ENCODE data around the gene SUMO3.

SUMO3 gene

DNA sequence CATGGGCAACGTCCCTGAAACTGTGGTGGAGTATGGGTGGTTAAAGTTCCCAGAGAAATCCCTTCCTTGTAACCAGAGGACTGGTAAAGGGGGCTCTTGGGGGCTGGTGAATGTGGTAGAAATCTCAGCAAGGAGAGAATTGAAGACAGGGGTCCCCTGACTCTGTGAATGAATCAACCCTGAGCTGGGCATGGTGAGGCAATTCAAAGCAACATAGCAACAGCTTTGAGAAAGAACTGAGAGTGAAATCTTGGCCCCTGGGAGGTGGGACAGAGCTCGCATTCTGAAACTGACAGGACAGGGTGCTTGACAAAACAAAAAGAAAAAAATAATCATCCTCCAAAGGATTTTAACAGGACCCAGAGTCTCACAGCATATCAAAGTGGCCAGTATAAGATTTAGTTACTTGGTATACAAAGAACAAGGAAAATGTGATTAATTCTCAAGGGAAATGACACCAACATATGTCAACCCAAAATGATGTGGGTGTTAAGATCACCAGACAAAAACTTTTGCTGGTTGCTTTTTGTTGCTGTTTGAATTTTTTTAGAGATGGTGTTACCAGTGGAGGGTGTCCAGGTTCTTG is 11.7 kb upstream of the SUMO3 start:
- H3K9me3 ChIP-seq (ENCODE audit: control insufficient read depth, low read length): peaks cover 3% of the 10 kb centered on the region
- no peaks in the 10 kb centered on the region for H3K4me1 ChIP-seq (ENCODE audit: control insufficient read depth, insufficient read depth, low read length)
- no peaks in the 10 kb centered on the region for H3K27me3 ChIP-seq (ENCODE audit: control insufficient read depth, insufficient read depth, low read length, poor library complexity, severe bottlenecking)

DNA sequence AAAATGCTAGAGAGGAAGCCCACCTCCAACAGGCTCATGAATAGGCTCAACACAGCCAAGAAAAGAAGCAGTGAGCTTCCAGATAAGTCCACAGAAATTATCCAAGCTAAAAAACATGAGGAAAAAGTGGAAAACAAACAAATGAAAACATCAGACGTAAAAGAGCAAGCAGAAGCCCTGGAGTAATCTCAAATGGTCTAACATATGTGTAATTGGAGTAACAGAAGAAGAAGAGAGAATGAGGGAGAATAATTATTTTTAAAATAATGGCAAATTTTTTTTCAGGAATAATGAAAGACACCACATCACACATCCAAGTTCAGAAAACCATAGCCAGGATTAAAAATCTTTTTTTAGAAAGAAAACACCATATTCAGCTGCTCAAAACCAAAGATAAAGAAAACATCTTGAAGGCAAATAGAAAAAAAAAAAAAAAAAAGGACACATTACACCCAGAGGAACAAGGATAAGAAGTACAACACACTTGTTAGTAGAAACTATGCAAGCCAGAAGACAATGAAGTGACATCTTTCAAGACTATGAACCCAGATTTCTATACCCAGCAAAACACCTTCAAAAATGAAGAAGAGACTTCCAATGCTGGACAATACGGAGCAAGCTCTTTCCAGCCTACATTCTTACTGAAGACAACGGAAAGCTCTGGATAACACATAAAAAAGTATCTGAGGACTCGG is 10.6 kb upstream of the SUMO3 start:
- H3K9me3 ChIP-seq (ENCODE audit: control insufficient read depth, low read length): peaks cover 3% of the 10 kb centered on the region
- WGBS, 2 experiments: 91 to 93% methylated on average over 4 of the region's 4 CpGs
- H3K36me3 ChIP-seq (ENCODE audit: control insufficient read depth, insufficient read depth, low read length): no peaks in the 10 kb centered on the region
- no peak overlapping the region for H3K27ac ChIP-seq (ENCODE audit: insufficient read depth, low read depth, low read length, poor library complexity, severe bottlenecking)
- H3K4me3 ChIP-seq (ENCODE audit: insufficient read depth, low read depth, low read length): no peak overlapping the region
- no peaks in the 10 kb centered on the region for H3K27me3 ChIP-seq (ENCODE audit: control insufficient read depth, insufficient read depth, low read length, poor library complexity, severe bottlenecking)
- no peaks in the 10 kb centered on the region for H3K4me1 ChIP-seq (ENCODE audit: control insufficient read depth, insufficient read depth, low read length)

More for the DNA sequence above, 11.7 kb upstream of the SUMO3 start:
- H3K27ac ChIP-seq (ENCODE audit: insufficient read depth, low read depth, low read length, poor library complexity, severe bottlenecking): no peak overlapping the region
- no peaks in the 10 kb centered on the region for H3K36me3 ChIP-seq (ENCODE audit: control insufficient read depth, insufficient read depth, low read length)
- 80 to 85% methylated on average over 2 of the region's 2 CpGs for WGBS, 2 experiments
- no peak overlapping the region for H3K4me3 ChIP-seq (ENCODE audit: insufficient read depth, low read depth, low read length)

DNA sequence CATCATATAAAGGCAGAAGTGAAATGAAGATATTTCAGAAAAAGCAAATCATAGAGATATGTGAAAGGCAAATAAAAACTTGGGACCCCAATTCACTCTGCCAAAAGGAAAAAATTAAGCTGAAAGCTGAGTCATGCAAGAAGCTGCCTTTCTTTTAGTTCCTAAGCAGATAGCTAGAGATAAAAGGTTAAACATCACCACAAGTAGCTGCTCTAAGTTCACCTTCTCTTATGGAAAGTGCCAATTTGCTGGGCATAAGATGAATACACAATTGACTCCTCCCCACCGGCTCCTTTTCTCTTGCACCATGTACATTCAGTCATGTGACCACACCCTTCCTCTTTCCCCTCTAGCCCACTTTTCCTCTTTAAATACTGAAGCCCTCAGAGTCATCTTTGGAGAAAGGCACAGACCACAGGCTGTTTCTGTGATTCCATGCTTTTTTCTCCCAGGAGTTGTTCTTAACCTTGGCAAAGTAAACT is 5.4 kb upstream of the SUMO3 start:
- peaks cover 5% of the 10 kb centered on the region for H3K9me3 ChIP-seq (ENCODE audit: control insufficient read depth, low read length)

DNA sequence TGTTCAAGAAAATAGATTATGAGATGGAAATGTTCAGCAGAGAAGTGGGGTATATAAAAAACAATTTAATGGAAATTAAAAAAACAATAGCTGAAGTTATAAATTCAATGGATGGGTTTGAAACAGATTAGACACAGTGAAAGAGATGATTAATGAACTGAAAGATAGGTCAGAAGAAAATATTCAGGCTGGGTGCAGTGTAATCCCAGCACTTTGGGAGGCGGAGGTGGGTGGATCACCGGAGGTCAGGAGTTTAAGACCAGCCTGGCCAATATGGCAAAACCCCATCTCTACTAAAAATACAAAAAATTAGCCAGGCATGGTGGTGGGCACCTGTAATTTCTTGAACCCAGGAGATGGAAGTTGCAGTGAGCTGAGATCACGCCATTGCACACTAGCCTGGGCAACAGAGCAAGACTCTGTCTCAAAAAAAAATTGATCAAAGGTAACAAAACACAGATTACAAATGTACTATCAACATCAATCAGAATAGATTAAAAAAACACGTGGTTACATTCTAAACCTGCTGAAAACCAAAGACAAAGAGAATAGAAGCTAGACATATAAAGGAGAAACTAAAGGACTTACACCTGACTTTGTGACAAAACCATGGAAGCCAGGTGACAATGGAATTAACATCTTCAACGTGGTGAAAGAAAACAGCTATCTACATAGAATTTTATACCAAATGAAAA is 4.8 kb upstream of the SUMO3 start:
- Histone ChIP-seq H3K36me3 (ENCODE audit: control insufficient read depth, insufficient read depth, low read length) (no peaks in the 10 kb centered on the region), H3K27ac (ENCODE audit: insufficient read depth, low read depth, low read length, poor library complexity, severe bottlenecking) (no peak overlapping the region), H3K27me3 (ENCODE audit: control insufficient read depth, insufficient read depth, low read length, poor library complexity, severe bottlenecking) (no peaks in the 10 kb centered on the region), H3K4me1 (ENCODE audit: control insufficient read depth, insufficient read depth, low read length) (no peaks in the 10 kb centered on the region), H3K4me3 (ENCODE audit: insufficient read depth, low read depth, low read length) (no peak overlapping the region), H3K9me3 (ENCODE audit: control insufficient read depth, low read length) (peaks cover 5% of the 10 kb centered on the region)
- WGBS, 2 experiments: 71 to 72% methylated on average over 5 of the region's 5 CpGs

More for the DNA sequence above, 5.4 kb upstream of the SUMO3 start:
- Histone ChIP-seq H3K4me3 (ENCODE audit: insufficient read depth, low read depth, low read length) (no peak overlapping the region), H3K36me3 (ENCODE audit: control insufficient read depth, insufficient read depth, low read length) (no peaks in the 10 kb centered on the region), H3K27ac (ENCODE audit: insufficient read depth, low read depth, low read length, poor library complexity, severe bottlenecking) (no peak overlapping the region), H3K27me3 (ENCODE audit: control insufficient read depth, insufficient read depth, low read length, poor library complexity, severe bottlenecking) (no peaks in the 10 kb centered on the region), H3K4me1 (ENCODE audit: control insufficient read depth, insufficient read depth, low read length) (no peaks in the 10 kb centered on the region)
- 90 to 92% methylated on average over 1 of the region's 1 CpG for WGBS, 2 experiments

- no peak overlapping the region for H3K4me3 ChIP-seq (ENCODE audit: insufficient read depth, low read depth, low read length)
- H3K36me3 ChIP-seq (ENCODE audit: control insufficient read depth, insufficient read depth, low read length): no peaks in the 10 kb centered on the region
- H3K9me3 ChIP-seq (ENCODE audit: control insufficient read depth, low read length): peaks cover 5% of the 10 kb centered on the region
- no peaks in the 10 kb centered on the region for H3K27me3 ChIP-seq (ENCODE audit: control insufficient read depth, insufficient read depth, low read length, poor library complexity, severe bottlenecking)
- 75 to 87% methylated on average over 3 of the region's 3 CpGs for WGBS, 2 experiments
- H3K4me1 ChIP-seq (ENCODE audit: control insufficient read depth, insufficient read depth, low read length): no peaks in the 10 kb centered on the region
- H3K27ac ChIP-seq (ENCODE audit: insufficient read depth, low read depth, low read length, poor library complexity, severe bottlenecking): no peak overlapping the region
These were observed 3.0 kb upstream of the SUMO3 start for GRCh38 chr21:44820851-44821250.

DNA sequence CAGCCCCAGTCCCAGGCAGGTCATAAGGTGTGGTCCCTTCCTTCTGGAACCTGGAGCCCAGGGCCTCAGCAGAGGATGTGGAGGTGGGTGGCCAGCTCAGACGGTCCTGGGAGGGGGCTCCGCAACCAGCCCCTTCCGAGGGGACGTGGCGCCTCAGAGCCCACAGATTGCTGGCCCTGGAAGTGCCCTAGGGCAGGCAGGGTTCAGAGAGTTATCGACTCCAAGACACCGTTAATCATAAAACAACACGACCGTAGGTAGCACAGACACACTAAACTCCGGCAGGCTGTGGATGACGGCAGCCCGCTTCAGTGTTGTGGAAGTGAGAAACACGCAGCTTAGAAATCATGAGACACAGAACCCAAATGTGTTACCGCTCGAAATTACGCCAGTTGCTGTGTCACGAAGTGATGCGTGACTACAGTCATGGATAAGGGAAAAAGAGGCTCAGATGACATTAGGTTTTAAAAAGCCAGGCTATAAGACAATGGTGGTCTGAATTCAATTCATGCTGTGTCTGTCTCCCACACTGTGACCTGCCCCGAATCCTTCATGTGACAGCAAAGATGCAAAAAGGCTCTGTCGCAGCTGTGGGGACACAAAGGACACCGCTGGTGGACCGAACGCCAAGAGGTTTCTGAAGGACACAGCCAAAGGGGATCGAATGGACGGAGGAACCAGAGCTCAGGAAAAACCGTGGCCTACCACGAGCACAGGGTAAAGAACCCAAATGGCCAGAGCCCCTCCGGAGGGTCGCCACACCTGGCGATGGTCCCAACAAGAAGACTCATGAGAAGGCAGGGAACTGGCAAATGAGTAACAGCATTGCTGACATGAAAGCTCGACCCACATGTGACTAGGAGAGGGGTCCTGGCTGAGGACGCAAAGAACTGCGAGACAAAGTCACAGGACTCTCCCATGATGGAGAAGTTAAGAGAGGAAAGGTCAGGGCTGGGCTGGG is 1.7 kb upstream of the SUMO3 start:
- no peaks in the 10 kb centered on the region for H3K36me3 ChIP-seq (ENCODE audit: control insufficient read depth, insufficient read depth, low read length)
- no peaks in the 10 kb centered on the region for H3K27me3 ChIP-seq (ENCODE audit: control insufficient read depth, insufficient read depth, low read length, poor library complexity, severe bottlenecking)
- H3K9me3 ChIP-seq (ENCODE audit: control insufficient read depth, low read length): peaks cover 5% of the 10 kb centered on the region
- no peak overlapping the region for H3K4me3 ChIP-seq (ENCODE audit: insufficient read depth, low read depth, low read length)
- H3K4me1 ChIP-seq (ENCODE audit: control insufficient read depth, insufficient read depth, low read length): no peaks in the 10 kb centered on the region
- WGBS, 2 experiments: 95 to 96% methylated on average over 33 of the region's 33 CpGs
- no peak overlapping the region for H3K27ac ChIP-seq (ENCODE audit: insufficient read depth, low read depth, low read length, poor library complexity, severe bottlenecking)

- Histone ChIP-seq H3K9me3 (ENCODE audit: control insufficient read depth, low read length) (peaks cover 5% of the 10 kb centered on the region), H3K4me3 (ENCODE audit: insufficient read depth, low read depth, low read length) (peak overlapping the region; percentile 75), H3K36me3 (ENCODE audit: control insufficient read depth, insufficient read depth, low read length) (no peaks in the 10 kb centered on the region), H3K4me1 (ENCODE audit: control insufficient read depth, insufficient read depth, low read length) (no peaks in the 10 kb centered on the region), H3K27ac (ENCODE audit: insufficient read depth, low read depth, low read length, poor library complexity, severe bottlenecking) (no peak overlapping the region), H3K27me3 (ENCODE audit: control insufficient read depth, insufficient read depth, low read length, poor library complexity, severe bottlenecking) (no peaks in the 10 kb centered on the region)
- 87% methylated on average over 37 of the region's 37 CpGs for WGBS, 2 experiments
These were observed 764 bp upstream of the SUMO3 start for GRCh38 chr21:44818640-44819011.

- Histone ChIP-seq H3K4me1 (ENCODE audit: control insufficient read depth, insufficient read depth, low read length) (no peaks in the 10 kb centered on the region), H3K27ac (ENCODE audit: insufficient read depth, low read depth, low read length, poor library complexity, severe bottlenecking) (no peak overlapping the region)
- WGBS, 2 experiments: 1% methylated on average over 35 to 38 of the region's 43 CpGs
These were observed 369 bp downstream of the SUMO3 start for GRCh38 chr21:44817506-44817880.

DNA sequence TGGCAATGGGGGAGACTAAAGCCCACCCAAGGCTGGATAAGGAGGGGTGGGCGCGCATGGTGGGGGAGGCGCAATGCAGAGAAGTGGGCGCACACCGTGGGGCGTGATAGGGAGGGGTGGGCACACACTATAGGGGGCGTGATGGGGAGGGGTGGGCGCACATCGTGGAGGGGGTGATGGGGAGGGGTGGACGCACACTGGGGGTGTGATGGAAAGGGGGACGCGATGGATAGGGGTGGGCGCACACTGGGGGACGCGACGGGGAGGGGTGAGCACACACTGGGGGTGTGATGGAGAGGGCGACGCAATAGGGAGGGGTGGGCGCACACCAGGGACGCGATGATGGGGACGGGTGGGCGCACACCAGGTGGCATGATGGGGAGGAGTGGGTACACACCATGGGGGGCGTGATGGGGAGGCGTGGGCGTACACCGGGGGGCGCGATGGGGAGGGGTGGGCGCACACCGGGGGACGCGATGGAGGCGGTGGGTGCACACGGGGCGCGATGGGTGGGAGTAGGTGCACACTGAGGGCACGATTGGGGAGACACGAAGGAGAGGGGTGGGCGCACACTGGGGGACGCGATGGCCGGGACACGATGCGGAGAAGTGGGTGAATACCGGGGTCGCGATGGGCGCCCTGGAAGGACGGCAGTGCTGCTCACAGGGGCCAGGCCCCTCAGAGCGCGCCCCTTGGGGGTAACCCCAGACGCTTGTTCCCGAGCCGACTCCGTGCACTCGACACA is 929 bp downstream of the SUMO3 start:
- peak overlapping the region; percentile 75 for H3K4me3 ChIP-seq (ENCODE audit: insufficient read depth, low read depth, low read length)
- H3K9me3 ChIP-seq (ENCODE audit: control insufficient read depth, low read length): no peaks in the 10 kb centered on the region
- 67 to 68% methylated on average over 57 of the region's 57 CpGs for WGBS, 2 experiments
- no peaks in the 10 kb centered on the region for H3K27me3 ChIP-seq (ENCODE audit: control insufficient read depth, insufficient read depth, low read length, poor library complexity, severe bottlenecking)
- no peaks in the 10 kb centered on the region for H3K36me3 ChIP-seq (ENCODE audit: control insufficient read depth, insufficient read depth, low read length)
- no peaks in the 10 kb centered on the region for H3K4me1 ChIP-seq (ENCODE audit: control insufficient read depth, insufficient read depth, low read length)
- H3K27ac ChIP-seq (ENCODE audit: insufficient read depth, low read depth, low read length, poor library complexity, severe bottlenecking): no peak overlapping the region

More at GRCh38 chr21:44817506-44817880, 369 bp downstream of the SUMO3 start:
- Histone ChIP-seq H3K36me3 (ENCODE audit: control insufficient read depth, insufficient read depth, low read length) (no peaks in the 10 kb centered on the region), H3K27me3 (ENCODE audit: control insufficient read depth, insufficient read depth, low read length, poor library complexity, severe bottlenecking) (no peaks in the 10 kb centered on the region), H3K9me3 (ENCODE audit: control insufficient read depth, low read length) (no peaks in the 10 kb centered on the region), H3K4me3 (ENCODE audit: insufficient read depth, low read depth, low read length) (peak overlapping the region; percentile 75)
